HG02610 (cell line): ENCODE results near the gene GPR68.

Source experiments
- ATAC-seq: cut with Tn5 transposase; IDR thresholded peaks from one replicate; pipeline ENCODE4 v1.9.1; 2021; ENCODE audit warnings: mild to moderate bottlenecking, moderate library complexity; ENCODE audit not compliant: unreplicated experiment

Gene GPR68

GRCh38 chr14:91244501-91244901, at the start of gene GPR68:
GPR68 (minus strand) TSS chr14:91244704; CDS start chr14:91235050, 9,654 bp downstream.
- ATAC-seq, result no peak

DNA sequence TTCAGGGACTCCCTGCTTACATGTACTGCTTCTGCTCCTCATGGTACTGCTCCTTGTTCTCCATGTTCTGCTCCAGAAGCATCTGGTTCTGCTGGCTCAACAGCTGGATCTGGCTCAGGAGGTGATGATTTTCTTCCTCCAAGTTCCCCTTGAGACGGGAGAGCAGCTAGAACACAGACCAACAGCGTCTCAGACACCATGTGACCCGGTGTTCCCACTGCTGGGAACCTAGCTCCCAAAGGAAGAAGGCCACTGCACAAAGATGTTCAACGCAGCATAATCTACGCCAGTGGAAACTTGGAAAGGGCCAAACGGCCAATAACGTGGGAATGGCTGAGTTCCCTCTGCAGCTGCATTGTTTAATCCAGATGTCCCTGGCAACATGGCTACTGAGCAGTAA, 49.6 kb upstream of the GPR68 start:
- no peak for ATAC-seq

DNA sequence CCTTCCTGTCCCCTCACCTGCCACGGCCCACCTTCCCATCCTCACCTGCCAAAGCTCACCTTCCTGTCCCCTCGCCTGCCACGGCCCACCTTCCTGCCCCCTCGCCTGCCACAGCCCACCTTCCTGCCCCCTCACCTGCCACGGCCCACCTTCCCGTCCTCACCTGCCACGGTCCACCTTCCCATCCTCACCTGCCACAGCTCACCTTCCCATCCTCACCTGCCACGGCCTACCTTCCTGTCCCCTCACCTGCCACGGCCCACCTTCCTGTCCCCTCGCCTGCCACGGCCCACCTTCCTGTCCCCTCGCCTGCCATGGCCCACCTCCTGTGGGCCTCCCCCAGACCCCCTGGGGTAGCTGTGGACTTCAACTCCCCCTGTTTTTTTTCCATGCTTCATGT, 48.8 kb upstream of the GPR68 start:
- no peak for ATAC-seq

GRCh38 chr14:91292491-91292890, 48.0 kb upstream of the GPR68 start:
- no peak for ATAC-seq

GRCh38 chr14:91291786-91292405, 47.4 kb upstream of the GPR68 start:
- no peak for ATAC-seq

GRCh38 chr14:91290986-91291385, 46.5 kb upstream of the GPR68 start:
- no peak for ATAC-seq

DNA sequence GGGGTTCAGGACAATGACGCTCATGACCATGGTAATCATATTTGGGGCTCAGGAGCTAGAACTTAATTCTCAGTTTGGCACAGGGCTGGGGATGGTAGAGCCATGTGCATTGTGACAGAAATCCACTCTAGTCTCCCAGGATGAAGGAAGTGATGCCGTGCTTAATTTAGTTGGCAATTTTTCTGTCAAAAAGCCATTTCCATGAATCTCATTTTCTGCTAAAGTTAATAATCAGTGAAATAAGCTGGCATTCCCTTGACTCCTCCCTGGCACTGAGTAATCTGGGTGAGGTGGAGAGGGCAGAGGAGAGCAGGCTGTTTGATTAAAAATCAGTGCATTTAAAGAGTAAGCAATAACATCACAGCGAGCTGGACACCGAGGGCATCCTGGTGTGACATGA, 45.0 kb upstream of the GPR68 start:
- no peak for ATAC-seq

DNA sequence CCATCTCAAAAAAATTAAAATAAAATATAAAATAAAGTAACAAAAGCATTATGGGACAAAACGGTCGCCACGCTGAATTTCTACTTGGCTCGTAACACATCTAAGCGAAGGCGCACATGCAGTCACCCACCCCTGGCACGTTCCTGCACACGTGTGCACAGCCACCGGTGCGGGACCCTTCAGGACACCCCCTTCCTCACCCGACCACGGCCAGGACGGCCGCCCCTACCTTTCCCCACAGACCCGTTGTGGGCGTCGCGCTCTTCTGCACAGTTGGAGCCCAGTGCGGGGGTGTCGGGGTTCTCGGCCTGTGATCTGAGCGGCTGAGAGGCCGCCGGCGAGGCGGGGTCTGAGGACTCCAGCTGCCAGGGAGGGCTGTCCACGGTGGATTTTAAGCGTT, 44.4 kb upstream of the GPR68 start:
- no peak for ATAC-seq

GRCh38 chr14:91286530-91286937, 42.0 kb upstream of the GPR68 start:
- peak; percentile 40 for ATAC-seq

GRCh38 chr14:91284791-91285548, 40.5 kb upstream of the GPR68 start:
- no peak for ATAC-seq

DNA sequence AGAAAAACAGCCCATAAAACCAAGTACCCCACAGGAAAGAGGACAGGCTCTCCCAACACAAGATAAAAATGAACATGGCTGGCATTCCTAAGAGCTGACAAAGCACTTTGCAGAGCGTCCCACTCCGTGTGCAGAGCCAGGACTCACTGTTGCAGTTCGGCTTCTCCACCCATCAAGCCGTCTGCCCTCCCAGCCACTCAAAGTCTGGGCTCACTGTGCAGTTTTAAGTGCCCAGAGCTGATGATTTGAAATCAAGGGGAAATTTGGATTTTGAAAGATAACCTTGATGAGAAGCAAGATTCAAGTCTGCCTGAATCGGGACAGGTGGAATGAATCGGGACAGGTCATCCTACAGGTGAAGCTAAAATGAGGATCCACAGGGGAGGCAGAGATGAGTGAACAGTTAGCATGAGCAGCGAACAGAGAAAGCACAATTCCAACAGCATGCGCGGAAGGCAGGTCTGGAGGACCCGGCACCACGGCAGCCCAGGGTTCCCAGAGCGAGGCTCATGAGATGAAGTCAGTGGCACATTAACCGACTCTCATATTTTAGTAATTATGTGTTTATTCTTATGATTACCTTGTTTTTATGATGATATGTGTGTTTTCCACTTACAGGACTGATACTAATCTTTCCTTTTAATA, 39.8 kb upstream of the GPR68 start:
- ATAC-seq, result no peak

DNA sequence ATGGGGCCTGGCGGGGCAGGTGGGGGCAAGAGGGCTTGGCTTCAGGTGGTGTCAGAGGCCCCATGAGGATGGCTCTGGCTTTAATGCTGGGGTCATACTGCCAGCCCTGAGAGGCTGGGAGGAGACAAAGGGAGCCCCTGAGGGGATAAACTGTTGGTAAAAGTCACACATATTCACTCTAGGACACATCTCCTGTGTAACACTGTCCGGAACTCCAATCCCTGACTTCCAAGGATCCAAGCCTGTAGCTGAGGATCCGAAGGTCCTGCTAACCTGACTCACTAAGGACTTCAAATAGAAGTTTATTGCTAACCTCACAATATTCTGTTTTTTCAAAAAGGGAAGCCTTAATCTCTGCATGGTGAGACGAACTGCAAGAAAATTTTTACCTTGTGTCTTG, 39.2 kb upstream of the GPR68 start:
- ATAC-seq, result no peak

GRCh38 chr14:91282954-91283645, 38.6 kb upstream of the GPR68 start:
- no peak for ATAC-seq

- no peak for ATAC-seq
Observed at GRCh38 chr14:91281346-91281745, 36.8 kb upstream of the GPR68 start.

- no peak for ATAC-seq
Observed at GRCh38 chr14:91280129-91280528, 35.6 kb upstream of the GPR68 start.

- no peak for ATAC-seq
Observed at GRCh38 chr14:91279354-91279753, 34.9 kb upstream of the GPR68 start.

GRCh38 chr14:91278383-91278715, 33.8 kb upstream of the GPR68 start:
- ATAC-seq, result no peak

DNA sequence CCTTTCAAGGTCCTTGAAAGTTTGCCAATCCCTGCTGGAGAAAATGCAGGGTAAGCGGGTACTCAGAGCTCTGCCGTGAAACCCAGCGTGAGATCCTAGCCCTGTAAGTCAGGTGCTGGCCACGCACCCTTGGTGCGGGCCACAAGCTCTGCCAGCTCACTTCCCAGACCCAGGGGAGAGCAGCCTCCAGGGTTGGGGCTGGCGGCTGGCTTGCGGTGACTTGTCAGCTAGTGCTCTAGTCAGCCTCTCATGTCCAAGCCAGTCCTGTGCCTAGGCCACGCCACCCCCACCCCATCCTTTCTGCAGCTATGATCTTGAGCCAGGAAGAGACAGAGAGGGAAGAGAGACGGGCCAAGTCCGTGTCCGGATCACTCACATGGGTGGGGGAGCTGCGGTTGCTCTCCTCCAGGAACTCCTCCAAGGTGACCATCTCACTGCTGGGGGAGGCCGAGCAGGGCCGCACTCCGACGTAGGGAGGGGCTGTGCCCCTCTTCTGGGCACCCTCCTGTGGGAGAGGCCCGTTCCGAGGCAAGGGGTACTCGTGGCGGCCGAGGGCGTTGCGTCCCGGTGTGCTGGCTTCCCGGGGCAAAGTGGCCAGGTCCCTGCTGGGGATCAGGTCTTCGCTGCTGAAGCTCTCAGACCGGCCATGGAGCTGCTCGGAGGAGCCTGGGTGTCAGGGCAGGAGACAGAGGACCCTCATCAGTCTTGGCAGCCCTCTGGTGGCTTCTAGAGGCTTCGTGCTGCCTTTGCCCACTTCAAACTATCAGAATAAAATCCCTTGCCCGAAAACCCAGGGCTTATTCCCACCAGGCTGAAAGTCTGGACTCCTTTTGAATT, 33.3 kb upstream of the GPR68 start:
- ATAC-seq, result no peak

- no peak for ATAC-seq
Observed at GRCh38 chr14:91274796-91275195, 30.3 kb upstream of the GPR68 start.

DNA sequence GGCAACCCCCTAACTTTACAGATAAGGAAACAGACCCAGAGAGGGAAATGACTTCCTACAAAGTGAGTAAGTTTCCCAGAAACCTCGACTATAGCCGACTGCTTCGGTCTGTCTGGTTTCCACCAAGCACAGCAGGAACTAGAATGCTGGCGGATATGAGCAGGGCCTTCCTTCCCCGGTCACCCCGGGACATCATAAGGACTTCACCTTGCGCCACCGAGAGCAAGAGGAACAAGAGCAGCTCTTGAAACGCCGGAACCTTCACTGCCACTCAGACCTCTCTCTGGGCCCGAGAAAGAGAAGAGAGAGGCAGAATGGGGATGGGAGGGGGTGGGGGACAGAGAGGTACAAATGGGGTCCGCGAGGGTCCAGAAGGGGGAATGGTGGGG, 29.4 kb upstream of the GPR68 start:
- ATAC-seq, result no peak
